Aorta (tissue), 5 donors: ENCODE data around the gene ALDH3A2. TPM values are rescaled to one million over a fixed set of nuclear protein-coding genes. Genes with fewer than 3 reads are reported as not detected.

ENCODE experiments used
- ATAC-seq: fragments of 200-7000 bp; cut with Tn5 transposase; one replicate; pipeline ENCODE4 v1.9.1; 2022; ENCODE audit warnings: moderate library complexity; ENCODE audit not compliant: low FRiP score
- DNase-seq, 2 donors: peaks; one replicate each; pipeline ENCODE4 v3.0.0-alpha.2; 2020
- H3K27ac ChIP-seq, 2 donors: one replicate each; pipeline ENCODE4 v1.5.1; 2013; ENCODE audit warnings: low read length in 2 of 2, mild to moderate bottlenecking in 2 of 2, moderate library complexity in 2 of 2, control low read depth in 1 of 2, inconsistent platforms in 1 of 2, low read depth in 1 of 2
- H3K27me3 ChIP-seq, 2 donors: one replicate each; pipeline ENCODE4 v1.6.1; 2013; ENCODE audit warnings: control low read depth in 1 of 2, low read length in 1 of 2, mild to moderate bottlenecking in 1 of 2, moderate library complexity in 1 of 2; ENCODE audit not compliant: insufficient read depth in 2 of 2, control insufficient read depth in 1 of 2
- H3K36me3 ChIP-seq, 2 donors: one replicate each; pipeline ENCODE4 v1.6.1; 2013; ENCODE audit warnings: control low read depth in 1 of 2, low read length in 1 of 2, mild to moderate bottlenecking in 1 of 2; ENCODE audit not compliant: insufficient read depth in 2 of 2, control insufficient read depth in 1 of 2
- H3K4me1 ChIP-seq, 2 donors: one replicate each; pipeline ENCODE4 v1.6.1; 2013; ENCODE audit warnings: low read length in 2 of 2, control low read depth in 1 of 2, mild to moderate bottlenecking in 1 of 2, moderate library complexity in 1 of 2; ENCODE audit not compliant: insufficient read depth in 2 of 2, control insufficient read depth in 1 of 2
- H3K4me3 ChIP-seq, 2 donors: one replicate each; pipeline ENCODE4 v1.5.1; 2013; ENCODE audit warnings: low read length in 2 of 2, control low read depth in 1 of 2, mild to moderate bottlenecking in 1 of 2
- H3K9me3 ChIP-seq: one replicate; pipeline ENCODE4 v1.6.1; 2013; ENCODE audit warnings: mild to moderate bottlenecking, low read length; ENCODE audit not compliant: control insufficient read depth
- WGBS, 2 donors: extraction: QIAGEN DNeasy Blood & Tissue Kit; methylation state at CpG; one replicate each; pipeline ENCODE4 v1.1.7; 2013; 5-methylcytosine and 5-hydroxymethylcytosine counted together
- intact Hi-C, 2 donors: fragments of 100-400 bp; cut with DNase I; formaldehyde crosslinking; loops; one replicate each; pipeline versions ENCODE4 v1.14.2 to v1.15.0; 2022
- polyA plus RNA-seq, 2 donors: library from polyadenylated mRNA; stranded (reverse); fragments of 200-250 nt; gene quantifications; one replicate each; pipeline ENCODE4 v1.2.3, GENCODE V29; 2013
- total RNA-seq, 2 donors: library from RNA; stranded (reverse); fragmentation: NEBNext Ultra II Directional; extraction: Animal tissue kit (Norgen Biotek cat#: 25700); gene quantifications; one replicate each; pipeline ENCODE4 v1.2.1, GENCODE V29; 2021
- donor health status: healthy with polysubstance abuse.
- donor health status: Bipolar disorder and iron deficiency.
- donor health status: DM: no; HTN: no; CAD: no.
- donor health status: DM: no; HTN: no; CAD: no.
- donor health status: DM: yes; HTN: yes; CAD: no.

The ALDH3A2 gene
- total and polyA plus RNA-seq, 4 donors = 49.0 to 122 (median 67.2) TPM

DNA sequence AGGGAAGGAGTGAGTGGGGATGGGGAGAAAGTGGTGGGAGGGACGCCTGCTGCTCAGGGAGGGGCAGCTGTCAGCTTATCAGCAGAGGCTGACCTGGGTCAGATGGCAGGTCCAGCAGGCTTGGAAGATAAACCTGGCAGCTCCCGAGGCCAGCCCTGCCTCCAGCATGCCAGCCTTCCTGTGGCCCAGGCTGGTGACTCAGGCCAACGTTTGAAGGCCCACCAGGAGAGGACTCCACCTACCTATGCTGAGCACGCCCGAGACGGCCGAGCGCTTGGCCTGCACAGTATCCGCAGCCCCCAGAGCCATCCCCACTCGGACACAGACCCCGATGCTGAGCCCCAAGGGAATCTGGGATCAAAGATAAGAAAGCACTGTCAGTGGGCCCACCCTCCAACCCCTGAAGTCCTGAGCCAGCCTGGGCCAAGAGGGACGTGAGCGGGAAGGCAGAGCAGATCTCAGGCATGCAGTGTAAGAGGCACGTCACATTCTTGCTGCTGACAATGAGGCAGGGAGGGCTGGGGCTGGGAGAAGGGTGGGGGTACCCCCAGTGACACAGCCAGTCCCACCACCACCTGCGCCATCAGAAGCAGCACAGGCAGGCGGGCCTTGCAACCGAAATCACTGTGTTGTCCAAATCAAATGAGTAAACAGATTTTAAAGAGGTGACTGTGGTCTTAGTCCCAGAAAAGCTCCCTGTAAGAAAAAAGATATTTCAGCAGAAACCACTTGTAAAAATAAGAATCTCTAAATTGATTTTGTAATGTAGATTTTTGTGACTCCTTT, 55.5 kb downstream of the ALDH3A2 start:
- Histone ChIP-seq H3K9me3 (no peaks in the 10 kb centered on the region), H3K27me3 (no peaks in the 10 kb centered on the region), H3K4me1 (no peaks in the 10 kb centered on the region), H3K36me3 (no peaks in the 10 kb centered on the region), H3K4me3 (no peak overlapping the region), H3K27ac (peak overlapping the region in 1 of 2 donors; percentile 15)
- DNase-seq (peak in 1 of 2 donors; percentile 77), ATAC-seq (peak; percentile 39)
- intact Hi-C loops = loop anchor here in 1 of 2 donors (5.0 kb wide), 1 partner anchor 58 kb away; no protein-coding TSS in a partner anchor
- 49 to 60% methylated on average over 17 of the region's 17 CpGs for WGBS, 2 donors

DNA sequence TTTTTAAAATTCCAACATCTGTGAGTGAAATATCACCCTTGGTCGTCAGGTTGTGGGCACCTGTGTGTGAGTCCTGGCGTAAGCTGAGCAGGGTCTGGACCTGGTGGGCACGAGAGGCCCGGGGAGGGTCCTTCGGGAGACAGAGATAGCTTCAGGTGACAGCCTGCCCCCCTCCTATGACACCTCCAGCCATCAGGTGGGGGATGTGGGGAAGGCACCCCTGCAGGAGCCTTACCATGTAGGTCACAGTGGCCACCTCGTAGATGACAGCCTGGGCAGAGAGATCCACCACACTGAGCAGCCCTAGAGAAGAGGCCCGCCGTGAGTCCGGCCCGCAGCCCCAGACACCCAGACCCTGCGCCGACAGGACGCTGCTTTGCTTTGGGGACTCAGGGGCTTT, 56.6 kb downstream of the ALDH3A2 start:
- H3K4me3 ChIP-seq = no peak overlapping the region
- WGBS, 2 donors = 91 to 92% methylated on average over 13 of the region's 13 CpGs
- no peak overlapping the region for H3K27ac ChIP-seq
- no peaks in the 10 kb centered on the region for H3K4me1 ChIP-seq
- no peak for ATAC-seq
- H3K9me3 ChIP-seq = no peaks in the 10 kb centered on the region
- DNase-seq = no peak
- intact Hi-C loops = no loop called here
- no peaks in the 10 kb centered on the region for H3K27me3 ChIP-seq
- no peaks in the 10 kb centered on the region for H3K36me3 ChIP-seq

DNA sequence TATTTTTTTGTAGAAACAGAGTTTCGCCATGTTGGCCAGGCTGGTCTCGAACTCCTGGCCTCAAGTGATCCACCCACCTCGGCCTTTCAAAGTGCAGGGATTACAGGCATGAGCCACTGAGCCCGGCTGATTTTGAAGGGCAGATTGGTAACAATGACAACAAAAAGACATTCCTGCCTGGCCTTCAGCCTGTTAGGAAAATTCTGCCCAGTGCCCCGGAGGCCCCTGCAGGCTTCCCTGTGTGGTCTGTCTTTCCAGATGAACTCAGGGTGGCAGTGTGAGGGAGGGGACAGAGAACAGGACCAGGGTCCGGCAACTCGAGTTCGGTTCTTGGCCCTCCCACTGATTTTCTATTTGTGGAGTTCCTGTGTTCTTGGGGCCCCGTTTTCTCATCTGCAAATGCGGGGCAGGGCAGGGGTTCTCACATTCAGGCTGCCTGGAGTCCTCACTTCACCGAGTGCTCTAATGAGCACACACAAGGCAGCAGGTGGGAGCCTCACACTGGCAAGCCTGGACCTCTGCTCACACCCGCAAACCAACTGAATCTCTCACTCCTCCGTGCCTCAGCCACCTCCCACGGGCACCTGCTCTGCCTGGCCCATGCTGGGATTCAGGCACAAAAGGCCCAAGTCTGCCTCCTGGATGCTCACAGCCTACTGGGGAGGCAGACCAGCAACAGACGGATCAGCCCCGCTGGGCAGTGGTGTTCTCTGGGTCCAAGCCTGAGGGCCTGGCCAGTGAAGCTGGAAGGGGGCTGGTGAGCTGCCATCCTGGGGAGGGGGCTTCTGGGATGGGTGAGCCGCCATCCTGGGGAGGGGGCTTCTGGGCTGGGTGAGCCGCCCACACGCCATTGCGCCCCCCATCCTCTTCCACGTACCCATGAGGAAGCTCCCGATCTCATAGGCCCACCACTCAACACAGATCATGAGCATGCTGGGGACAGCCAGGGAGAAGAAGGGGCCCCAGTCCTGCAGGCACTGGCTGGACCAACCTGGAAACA, 57.5 kb downstream of the ALDH3A2 start:
- intact Hi-C loops = no loop called here
- Histone ChIP-seq H3K27me3 (no peaks in the 10 kb centered on the region), H3K4me3 (no peak overlapping the region), H3K9me3 (no peaks in the 10 kb centered on the region), H3K27ac (no peak overlapping the region), H3K36me3 (no peaks in the 10 kb centered on the region), H3K4me1 (no peaks in the 10 kb centered on the region)
- peak; percentile 3 for ATAC-seq
- no peak for DNase-seq
- 83 to 91% methylated on average over 18 to 22 of the region's 22 CpGs for WGBS, 2 donors

DNA sequence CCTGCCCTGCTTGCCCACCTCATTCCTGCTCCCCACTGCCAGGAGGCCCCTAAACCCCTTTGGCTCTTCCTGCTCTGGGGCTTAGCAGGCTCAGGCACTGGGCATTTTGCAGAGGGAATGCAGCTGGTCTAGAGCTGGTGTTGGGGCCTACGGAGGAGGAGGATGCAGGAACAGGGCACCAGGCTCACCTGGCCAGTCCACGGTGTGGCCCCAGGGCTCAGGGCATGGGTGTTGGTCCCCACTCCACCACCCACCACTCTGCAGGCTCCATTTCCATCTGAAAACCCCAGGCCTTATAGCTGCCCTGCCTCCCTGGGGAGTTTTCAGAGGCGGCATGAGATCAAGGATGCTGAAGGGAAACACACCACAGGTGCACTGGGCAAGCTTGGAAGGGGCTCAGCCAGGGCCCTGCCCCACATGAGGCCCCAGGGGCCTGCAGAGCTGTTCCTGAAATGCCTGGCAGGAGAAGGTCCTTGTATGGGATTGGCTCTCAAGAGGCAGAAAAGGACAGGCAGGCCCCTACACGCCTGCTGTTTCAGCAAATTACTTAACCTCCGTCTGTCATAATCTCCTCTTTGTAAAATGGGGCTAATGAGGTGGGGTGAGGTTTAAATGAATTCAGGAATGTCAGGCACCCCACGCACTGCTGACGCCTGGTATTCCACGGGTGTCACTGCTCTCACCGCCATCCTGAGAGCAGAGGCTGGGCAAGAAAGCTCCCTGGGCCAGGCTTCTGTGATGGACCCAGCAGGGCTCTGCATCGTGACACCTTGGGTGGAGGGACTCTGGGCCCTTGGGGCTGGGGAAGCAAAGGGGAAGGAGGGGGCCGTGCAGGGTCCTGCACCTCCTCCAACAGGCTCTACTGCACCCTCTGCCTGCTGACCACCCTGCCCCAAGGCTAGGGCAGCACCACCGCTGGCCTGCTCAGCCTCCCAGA, 58.5 kb downstream of the ALDH3A2 start:
- WGBS, 2 donors = 87 to 90% methylated on average over 10 to 12 of the region's 12 CpGs
- DNase-seq (no peak), ATAC-seq (no peak)
- H3K36me3 ChIP-seq = no peaks in the 10 kb centered on the region
- H3K4me3 ChIP-seq = no peak overlapping the region
- no peaks in the 10 kb centered on the region for H3K9me3 ChIP-seq
- intact Hi-C loops = no loop called here
- no peak overlapping the region for H3K27ac ChIP-seq
- no peaks in the 10 kb centered on the region for H3K4me1 ChIP-seq
- no peaks in the 10 kb centered on the region for H3K27me3 ChIP-seq

DNA sequence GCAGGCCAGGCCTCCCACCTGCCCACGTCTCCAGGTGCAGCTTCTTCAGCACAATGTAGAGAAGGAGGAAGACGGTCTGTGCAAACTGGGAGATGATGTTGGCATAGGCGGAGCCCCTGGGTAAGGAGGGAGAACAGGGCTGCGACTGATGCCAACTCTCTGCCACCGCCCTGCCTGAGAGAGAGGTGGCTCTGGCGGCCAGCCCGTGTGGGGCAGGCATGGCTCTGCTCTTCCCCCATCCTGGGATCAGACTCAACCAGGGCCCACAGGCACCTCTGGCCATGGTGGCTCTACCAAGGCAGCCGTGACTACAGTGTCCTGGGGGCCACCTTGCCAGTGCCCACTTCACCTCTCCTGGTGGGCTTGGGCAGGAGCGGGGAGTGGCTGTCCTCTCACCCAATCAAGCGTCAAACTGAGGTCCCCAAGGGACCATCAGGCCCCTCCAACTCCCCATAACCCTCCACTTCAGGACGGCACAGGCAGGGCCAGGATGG, 59.2 kb downstream of the ALDH3A2 start:
- intact Hi-C loops = no loop called here
- Histone ChIP-seq H3K27ac (no peak overlapping the region), H3K36me3 (no peaks in the 10 kb centered on the region), H3K4me1 (no peaks in the 10 kb centered on the region), H3K9me3 (no peaks in the 10 kb centered on the region), H3K4me3 (no peak overlapping the region), H3K27me3 (no peaks in the 10 kb centered on the region)
- no peak for DNase-seq
- WGBS, 2 donors = 82 to 84% methylated on average over 11 of the region's 11 CpGs
- no peak for ATAC-seq

- no peak for DNase-seq
- H3K9me3 ChIP-seq = no peaks in the 10 kb centered on the region
- H3K4me1 ChIP-seq = no peaks in the 10 kb centered on the region
- no peaks in the 10 kb centered on the region for H3K27me3 ChIP-seq
- no peak overlapping the region for H3K4me3 ChIP-seq
- WGBS, 2 donors = 93 to 96% methylated on average over 6 of the region's 6 CpGs
- intact Hi-C loops = no loop called here
- no peak overlapping the region for H3K27ac ChIP-seq
- H3K36me3 ChIP-seq = no peaks in the 10 kb centered on the region
- ATAC-seq = no peak
Observed at GRCh38 chr17:19708431-19709175, 60.1 kb downstream of the ALDH3A2 start.

GRCh38 chr17:19709841-19710240, 61.3 kb downstream of the ALDH3A2 start:
- no peaks in the 10 kb centered on the region for H3K27me3 ChIP-seq
- no peak overlapping the region for H3K4me3 ChIP-seq
- no peak for ATAC-seq
- WGBS, 2 donors = 90 to 94% methylated on average over 3 of the region's 3 CpGs
- H3K27ac ChIP-seq = no peak overlapping the region
- no peaks in the 10 kb centered on the region for H3K36me3 ChIP-seq
- H3K4me1 ChIP-seq = no peaks in the 10 kb centered on the region
- H3K9me3 ChIP-seq = no peaks in the 10 kb centered on the region
- intact Hi-C loops = no loop called here
- no peak for DNase-seq
